ENCODE results near the gene URM1.
"Not testable (repeated sequence)": the region's sequence is repeated elsewhere in the genome, so short reads cannot be mapped to it uniquely, and the experiment has no call there.

The URM1 gene

DNA sequence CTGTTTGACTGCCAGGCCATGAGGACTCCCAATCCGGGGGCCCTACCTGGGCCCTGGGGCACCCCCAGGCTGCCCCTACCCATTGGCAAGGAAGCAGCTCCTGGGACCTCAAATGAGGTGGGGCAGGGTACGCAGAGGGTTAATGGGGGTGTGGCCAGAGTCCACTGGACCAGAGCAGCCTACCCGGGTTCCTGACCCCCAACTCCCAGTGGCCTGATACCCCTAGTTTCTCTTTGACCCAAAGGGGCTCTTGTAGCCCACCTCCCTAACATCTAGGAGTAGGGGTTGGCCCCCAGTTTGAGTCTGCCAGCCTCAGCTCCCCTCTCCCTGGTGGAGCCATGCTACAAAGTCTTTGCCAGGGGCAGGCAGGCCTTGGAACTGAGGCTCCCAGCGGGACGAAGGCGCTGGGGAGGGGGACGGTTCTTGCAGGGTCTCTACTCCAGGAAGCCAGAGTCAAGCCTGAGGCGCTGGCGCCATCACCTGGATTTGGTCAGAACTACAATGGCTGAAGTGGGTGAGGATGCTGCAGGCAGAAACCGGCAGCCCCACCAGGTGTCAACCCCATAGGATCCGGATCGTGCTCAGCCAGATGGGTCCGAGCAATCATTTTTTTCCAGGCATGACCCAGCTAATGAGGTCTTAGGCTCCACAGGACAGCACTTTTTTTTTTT, 41.1 kb downstream of the URM1 start:
- DNase-seq: no peak

- not testable (repeated sequence) for DNase-seq
Measured at GRCh38 chr9:128413728-128414127, 42.6 kb downstream of the URM1 start.

DNA sequence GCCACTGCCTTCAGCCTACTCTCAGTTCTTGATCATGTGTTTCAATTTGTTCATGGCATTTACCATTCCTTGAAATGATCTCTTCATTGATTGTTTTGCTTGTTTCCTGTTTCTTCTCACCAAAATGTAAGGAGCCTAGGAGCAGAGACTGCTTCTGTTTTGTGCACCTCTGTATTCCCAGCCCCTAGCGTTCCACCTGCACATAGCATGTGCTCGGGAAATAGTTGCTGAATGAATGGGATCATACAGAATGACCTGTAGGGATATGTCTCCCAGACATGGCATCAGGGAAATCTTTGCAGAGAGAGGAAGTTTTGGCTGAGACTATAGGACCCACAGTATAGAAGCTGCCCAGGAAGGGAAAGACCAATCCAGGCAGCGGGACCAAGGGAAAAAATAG, 43.3 kb downstream of the URM1 start:
- no peak for DNase-seq

DNA sequence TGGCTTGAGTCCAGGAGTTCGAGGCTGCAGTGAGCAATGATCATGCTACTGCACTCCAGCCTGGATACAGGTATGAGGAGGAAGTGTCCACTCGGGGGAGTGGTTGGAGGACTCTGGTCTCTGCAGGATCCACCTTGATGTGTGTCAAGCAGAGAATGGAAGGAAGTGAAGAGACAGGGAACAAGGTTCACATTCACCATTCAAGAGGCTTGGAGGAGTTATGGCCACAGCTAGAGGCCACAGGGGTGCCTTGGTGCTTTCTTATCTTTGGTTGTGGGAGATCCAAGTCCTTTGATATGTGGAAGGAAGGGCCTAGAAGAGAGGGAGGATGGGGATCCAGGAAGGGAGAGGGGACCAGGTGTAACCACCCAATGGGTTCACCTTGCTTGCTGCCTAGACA, 44.1 kb downstream of the URM1 start:
- DNase-seq: no peak

DNA sequence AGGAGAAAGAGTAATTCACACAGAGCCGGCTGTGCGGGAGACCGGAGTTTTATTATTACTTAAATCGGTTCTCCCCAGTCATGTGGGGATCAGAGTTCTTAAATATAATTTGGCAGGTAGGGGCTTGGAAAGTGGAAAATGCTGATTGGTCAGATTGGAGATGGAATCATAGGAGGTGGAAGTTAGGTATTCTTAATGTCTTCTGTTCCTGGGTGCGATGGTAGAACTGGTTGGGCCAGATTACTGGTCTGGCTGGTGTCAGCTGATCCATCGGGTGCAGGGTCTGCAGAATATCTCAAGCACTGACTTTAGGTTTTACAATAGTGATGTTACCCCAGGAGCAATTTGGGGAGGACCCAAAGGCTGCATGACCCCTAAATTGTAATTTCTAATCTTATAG, 44.8 kb downstream of the URM1 start:
- DNase-seq: no peak

- no peak for DNase-seq
Measured at GRCh38 chr9:128416432-128417019, 45.4 kb downstream of the URM1 start.

- DNase-seq: no peak
Measured at GRCh38 chr9:128419061-128419925, 48.1 kb downstream of the URM1 start.

- DNase-seq: peak; percentile 3 to 5
Measured at GRCh38 chr9:128420060-128420650, 49.0 kb downstream of the URM1 start.

DNA sequence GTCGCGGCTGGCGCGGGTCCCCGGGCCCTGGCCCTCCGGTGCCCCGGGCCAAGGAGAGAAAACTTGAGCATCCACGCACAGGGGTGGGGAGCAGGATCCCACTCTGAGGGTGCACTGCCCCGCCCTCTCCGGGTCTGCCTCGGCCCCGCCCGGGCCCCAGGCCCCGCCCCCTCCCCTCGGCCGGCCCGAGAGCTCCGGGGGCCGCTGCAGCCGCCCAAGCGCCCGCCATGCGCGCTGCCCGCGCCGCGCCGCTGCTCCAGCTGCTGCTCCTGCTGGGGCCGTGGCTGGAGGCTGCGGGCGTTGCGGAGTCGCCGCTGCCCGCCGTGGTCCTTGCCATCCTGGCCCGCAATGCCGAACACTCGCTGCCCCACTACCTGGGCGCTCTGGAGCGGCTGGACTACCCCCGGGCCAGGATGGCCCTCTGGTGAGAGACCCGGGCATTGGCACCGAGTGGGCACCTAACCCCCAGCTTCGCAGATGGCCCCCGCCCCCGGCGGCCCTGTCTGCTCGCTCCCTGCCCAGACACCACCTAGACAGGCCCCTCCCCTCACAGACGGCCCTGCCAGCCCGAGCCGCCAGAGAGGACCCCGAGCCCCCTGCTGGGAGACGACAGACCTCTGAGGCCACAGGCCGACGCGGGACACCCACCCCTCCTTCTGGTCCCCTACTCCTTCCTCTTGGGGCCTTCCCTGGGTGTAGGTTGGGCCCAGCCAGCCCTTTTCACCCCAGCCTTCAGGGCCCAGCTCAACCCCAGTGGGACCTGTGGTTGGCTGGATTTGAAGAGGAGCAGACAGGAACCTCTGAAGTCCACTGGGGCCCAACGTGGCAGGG, 49.7 kb downstream of the URM1 start, which contains the start of gene CERCAM:
TSS of gene CERCAM (plus strand) at position 207 of the 831 bp plus-strand sequence. CDS start at position 228, 21 bp downstream.
- DNase-seq: no peak

- no peak for DNase-seq
Measured at GRCh38 chr9:128421482-128421996, 50.4 kb downstream of the URM1 start.

DNA sequence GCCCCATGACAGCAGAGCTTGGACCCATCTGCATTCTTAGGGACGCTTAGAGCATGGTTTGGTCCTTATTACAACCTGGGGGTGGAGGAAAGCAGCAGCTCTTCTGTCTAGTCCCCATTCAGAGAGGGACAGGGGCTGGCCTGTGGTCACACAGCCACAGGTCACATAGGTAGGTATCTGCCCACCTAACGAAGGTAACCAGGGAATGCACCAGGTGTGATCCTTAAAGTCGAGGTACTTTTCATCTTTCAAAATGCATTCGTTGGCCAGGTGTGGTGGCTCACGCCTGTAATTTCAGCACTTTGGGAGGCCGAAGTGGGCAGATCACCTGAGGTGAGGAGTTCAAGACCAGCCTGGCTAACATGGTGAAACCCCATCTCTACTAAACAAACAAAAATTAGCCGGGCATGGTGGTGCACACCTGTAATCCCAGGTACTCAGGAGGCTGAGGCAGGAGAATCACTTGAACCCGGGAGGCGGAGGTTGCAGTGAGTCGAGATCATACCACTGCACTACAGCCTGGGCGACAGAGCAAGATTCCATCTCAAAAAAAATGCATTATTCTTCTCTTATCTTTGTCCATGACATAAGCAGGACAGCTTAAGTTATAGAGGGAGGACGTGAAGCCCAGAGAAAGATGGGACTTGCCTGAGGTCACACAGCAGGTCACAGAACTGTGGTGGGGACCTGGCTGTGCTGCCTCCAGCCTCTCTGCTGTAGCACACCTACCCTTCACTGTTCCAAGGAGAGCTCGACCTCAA, 51.0 kb downstream of the URM1 start:
- DNase-seq: not testable (repeated sequence)

- DNase-seq: no peak
Measured at GRCh38 chr9:128422783-128423150, 51.6 kb downstream of the URM1 start.

- DNase-seq: not testable (repeated sequence)
Measured at GRCh38 chr9:128423356-128423755, 52.2 kb downstream of the URM1 start.

DNA sequence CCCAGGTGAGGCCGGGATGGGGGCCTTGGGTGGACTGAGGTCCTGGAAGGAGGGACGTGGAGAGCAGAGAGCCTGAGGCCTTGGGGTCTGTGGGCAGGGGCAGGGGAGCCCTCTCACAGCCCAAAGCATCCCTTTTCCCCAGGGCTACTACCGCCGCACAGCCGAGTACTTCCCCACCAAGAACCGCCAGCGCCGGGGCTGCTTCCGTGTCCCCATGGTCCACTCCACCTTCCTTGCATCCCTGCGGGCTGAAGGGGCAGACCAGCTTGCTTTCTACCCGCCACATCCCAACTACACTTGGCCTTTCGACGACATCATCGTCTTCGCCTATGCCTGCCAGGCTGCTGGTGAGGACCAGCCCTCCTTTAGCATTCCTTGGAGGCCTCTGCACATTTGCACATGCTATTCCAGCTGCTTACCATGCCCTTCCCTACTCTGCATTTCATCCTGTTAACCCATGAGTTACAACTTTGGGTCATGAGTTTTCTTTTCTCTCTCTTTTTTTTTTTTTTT, 53.1 kb downstream of the URM1 start:
- DNase-seq: no peak

DNA sequence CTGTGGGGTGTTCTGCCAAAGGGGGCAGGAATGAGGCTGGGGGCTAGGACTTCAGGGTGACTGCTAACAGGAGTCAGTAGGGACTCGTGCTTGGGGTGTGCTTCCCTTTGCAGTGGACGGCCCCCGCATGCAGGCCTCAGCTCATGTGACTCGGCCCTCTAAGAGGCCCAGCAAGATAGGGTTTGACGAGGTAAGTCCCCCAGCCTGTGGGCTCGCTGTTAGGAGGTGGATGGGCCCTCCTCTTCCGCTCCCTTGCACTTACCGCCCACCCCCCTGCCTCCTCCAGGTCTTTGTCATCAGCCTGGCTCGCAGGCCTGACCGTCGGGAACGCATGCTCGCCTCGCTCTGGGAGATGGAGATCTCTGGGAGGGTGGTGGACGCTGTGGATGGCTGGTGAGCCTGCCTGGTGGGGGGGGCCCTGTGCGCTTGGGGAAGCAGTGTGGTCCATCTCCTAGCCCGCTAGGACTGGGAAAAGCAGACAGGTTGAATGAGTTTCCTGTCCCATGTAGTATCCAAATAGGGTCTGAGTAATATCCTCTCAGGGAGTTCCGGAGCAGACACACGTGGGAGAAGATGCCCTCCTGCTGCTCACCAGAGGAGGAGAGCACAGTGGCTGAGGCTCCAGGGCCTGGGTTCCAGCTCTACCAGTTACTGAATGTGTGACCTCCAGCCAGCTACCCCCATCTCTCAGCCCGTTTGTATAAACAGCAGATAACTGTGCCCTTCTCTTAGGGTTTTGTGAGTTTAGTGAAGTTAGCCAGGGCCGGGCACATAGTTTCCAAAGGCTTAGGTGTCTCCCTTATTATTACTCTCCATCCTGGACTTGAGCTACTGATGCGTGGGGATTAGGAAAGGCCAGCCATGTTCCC, 57.7 kb downstream of the URM1 start:
- no peak for DNase-seq

GRCh38 chr9:128429513-128430086, 58.4 kb downstream of the URM1 start:
- DNase-seq: no peak

DNA sequence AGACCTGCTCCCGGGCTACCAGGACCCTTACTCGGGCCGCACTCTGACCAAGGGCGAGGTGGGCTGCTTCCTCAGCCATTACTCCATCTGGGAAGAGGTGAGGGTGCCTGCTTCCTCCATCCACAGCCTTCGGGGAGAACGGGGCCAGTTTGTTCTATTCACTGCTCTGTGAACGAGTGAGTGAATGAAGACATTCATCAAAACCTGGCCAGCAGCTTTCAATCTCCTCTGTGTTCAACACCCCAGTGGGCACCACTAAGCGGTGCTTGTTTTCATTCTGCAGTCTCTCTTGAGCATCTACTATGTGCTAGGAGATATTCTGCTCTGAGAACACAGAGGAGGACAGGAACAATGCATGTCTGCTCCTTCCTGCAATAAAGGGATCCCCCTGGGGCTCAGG, 60.0 kb downstream of the URM1 start:
- DNase-seq: no peak

DNA sequence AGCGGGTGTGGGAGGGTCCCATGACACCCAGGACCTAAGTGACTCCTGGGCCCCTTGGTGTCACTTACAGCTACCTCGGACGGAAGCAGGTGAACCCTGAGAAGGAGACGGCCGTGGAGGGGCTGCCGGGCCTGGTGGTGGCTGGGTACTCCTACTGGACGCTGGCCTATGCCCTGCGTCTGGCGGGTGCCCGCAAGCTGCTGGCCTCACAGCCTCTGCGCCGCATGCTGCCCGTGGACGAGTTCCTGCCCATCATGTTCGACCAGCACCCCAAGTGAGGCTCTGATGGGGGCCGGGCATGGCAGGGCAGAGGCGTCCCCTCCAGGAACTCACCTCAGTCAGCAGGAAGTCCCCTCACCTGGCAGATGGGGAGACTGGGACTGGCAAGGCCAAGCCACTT, 63.2 kb downstream of the URM1 start:
- DNase-seq: no peak

- no peak for DNase-seq
Measured at GRCh38 chr9:128435611-128436010, 64.4 kb downstream of the URM1 start.

Data from NCI-H187 (cell line).